GM18870 (cell line): ENCODE data around the gene ARHGAP8.
"Not testable (repeated sequence)": the region's sequence is repeated elsewhere in the genome, so short reads cannot be mapped to it uniquely, and the experiment has no call there.

Source experiments
- ATAC-seq: cut with Tn5 transposase; IDR thresholded peaks from one replicate; pipeline ENCODE4 v1.9.1; 2021; ENCODE audit warnings: moderate library complexity; ENCODE audit not compliant: unreplicated experiment

ARHGAP8 gene

DNA sequence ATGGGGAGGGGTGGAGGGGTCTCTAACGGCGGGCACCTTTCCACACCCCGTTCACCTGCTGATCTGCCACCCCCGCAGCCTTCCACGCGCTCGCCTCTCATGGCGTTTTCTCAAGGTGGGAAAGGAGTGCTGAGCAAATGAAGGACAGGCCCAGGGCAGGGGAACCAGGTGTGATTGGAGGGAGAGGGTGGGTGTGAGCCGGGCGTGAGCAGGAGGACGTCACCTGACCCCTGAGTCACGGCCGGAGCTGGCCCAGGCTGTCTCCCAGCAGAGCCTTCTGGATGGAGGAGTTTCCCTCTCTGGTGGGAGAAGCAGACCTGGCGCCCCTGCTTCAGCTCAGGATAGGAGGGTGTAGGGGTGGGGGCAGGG is 14.0 kb upstream of the ARHGAP8 start:
- no peak for ATAC-seq

DNA sequence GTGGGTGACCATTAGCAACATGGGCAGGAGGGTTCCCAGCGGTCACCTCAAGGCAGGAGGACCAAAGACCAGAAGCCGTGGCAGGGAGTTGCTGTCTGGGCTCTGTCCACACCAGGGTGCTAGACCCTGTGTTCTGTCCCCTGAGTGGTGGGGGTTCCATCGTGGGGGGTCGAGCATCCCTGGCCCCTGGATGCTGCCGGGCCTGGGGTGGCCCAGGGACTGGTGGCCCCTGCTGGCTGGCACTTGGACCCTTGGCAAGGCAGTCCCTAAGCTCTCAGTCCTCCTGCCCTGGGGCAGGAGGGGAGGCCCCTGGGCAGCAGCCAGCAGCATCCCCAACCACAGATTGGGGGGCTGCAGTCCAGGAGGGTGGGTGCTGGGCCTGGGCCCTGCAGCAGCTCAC is 13.4 kb upstream of the ARHGAP8 start:
- ATAC-seq = no peak

DNA sequence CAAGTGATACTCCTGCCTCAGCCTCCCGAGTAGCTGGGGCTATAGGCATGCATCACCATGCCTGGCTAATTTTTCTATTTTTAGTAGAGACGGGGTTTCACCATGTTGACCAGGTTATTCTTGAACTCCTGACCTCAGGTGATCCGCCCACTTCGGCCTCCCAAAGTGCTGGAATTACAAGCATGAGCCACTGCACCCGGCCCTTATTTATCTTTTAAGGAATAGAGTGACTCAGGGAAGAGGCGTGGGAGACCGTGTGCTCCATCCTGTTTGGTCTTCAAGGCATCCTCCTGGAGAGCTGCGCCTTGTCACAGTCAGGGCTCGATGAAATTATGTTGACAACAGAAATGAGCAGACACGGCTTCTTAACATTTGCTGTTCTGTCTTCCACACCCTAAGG is 12.7 kb upstream of the ARHGAP8 start:
- ATAC-seq = not testable (repeated sequence)

DNA sequence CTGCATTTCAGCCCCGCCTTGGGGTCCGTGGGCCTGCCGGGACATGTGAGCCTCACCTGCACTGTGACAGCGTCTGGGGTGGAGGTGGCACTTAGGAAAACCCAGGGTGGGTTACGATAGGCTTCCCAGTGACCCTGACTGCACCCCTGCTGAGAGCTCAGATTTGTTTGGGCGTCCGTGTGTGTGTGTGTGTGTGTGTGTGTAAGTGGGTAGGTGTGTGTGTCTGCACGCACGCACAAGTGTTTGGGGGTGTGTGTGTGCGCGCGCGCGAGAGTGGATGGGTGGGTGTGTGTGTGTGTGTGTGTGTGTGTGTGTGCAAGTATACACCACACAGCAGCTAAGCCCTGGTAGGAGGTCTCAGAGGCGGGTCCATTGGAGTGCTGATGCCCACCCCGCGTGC is 12.1 kb upstream of the ARHGAP8 start:
- ATAC-seq = no peak

DNA sequence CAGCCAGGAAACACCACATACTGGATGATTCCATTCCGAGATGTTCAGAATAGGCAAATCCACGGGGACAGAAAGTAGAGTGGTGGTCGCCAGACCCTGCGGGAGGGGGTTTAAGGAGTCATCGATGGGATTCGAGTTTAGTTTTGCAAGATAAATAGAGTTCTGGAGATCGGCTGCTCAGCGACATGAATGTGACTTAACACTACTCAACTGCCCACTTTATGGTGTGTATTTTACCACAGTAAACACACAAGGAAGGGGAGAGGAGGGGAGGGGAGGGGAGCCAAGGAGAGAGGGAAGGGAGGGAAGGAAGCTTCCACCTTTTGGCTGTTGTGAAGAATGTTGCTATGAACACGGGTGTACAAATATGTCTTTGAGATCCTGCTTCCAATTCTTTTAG is 10.4 kb upstream of the ARHGAP8 start:
- ATAC-seq = no peak

DNA sequence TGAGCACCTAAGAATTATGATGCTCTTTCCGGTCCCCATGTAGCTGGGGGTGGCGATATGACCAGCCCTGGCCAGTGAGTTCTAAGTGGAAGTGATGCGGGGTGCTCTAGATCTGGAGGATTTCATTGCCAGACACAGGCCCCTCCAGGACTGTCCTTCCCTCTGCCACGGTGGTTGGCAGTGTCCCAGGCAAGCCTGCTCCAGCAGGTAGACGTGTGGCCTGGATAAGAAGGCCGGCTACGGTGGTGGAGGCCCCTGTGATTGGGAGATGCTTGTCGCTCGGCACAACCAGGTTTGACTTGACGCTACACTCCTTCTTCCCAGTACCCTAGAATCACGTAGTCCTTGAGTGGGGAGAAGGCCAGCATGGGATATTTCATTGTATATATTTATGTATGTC is 9.1 kb upstream of the ARHGAP8 start:
- ATAC-seq = no peak

DNA sequence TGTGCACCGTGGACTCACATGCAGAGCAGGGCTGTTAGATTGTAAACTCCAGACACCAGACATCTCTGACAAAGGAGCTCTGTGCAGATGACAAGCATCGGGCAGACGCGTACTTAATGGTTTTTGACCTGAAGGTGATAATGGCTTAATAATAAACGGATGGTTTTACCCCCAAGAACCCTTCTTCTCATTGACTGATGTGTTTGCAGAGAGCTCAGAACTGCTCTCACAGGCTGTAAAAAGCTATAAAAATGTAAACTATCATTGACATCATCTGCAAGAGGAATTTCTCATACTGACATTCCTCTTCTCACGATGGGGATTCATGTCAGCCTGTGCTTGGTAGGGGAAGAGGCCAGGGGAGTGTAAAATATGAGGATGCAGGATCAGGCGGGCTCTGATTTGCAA is 8.6 kb upstream of the ARHGAP8 start:
- no peak for ATAC-seq

DNA sequence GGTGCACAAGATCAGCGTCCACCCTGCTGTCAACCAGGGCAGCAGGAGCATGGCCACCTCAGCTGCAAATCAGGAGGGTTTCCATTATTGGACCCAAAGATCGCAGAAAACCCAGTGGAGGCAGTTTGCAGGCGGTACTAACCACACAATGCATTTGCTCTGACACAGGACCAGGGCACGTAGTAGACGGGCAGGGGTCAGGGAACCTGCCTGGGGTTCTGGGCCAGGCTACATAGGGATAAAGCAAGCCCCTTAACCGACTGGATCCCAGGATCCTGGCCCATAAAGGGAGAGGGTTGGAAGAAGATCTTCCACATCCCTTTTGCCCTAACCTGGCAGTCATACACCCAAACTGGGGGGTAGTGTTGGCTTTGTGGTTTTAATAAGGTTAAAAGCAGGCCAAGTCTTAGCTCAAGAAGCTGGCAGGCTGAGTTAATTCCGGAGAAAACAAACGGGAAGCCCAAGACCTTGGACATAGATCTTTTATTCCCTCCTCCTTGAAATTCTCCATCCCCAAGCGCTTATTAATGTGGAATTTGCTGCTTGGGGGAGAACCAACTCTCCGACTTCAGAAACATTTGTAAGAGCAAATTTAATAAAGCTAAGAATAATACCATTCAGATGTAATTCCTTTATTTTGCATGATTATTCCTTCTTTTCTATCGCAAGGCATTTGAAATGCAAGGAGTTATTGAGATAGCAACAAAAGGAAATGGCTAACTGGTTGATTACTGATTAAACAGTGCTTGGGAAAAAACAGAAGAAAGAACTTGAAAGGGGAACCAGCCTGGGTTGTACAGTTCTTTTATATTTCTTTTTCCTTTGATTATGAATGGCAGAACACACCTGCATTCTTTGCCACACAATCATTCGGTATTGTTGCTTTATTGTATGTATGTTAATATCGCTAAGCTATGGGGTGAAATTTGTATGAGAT is 6.3 kb upstream of the ARHGAP8 start:
- ATAC-seq = no peak

DNA sequence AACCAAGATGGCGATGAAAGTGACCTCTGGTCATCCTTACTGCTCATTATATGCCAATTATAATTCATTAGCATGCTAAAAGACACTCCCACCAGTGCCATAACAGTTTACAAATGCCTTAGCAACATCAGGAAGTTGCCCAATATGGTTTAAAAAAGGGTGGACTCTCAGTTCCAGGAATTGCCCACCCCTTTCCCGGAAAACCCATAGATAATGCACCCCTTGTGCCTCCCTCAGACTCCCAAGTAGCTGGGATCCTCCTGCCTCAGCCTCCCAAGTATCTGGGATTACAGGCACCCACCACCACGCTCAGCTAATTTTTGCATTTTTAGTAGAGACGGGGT is 4.6 kb upstream of the ARHGAP8 start:
- ATAC-seq = not testable (repeated sequence)

DNA sequence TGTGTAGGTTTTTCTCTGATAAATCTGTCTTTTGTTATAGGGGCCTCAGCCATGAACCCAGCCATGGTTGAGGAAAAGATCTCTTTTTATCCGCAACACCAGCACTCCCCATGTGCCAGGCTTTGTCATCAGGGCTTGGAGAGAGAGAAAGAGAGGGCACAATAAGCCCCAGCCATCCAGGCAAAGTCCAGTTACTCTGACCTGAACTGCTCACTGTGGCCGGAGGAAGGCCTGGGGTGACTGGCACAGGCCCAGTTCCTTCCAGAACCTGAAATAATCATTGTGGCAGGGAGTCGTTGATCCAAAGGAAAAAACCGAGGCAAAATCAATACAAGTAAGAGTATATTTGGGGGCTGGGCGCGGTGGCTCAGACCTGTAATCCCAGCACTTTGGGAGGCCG is 3.9 kb upstream of the ARHGAP8 start:
- no peak for ATAC-seq

DNA sequence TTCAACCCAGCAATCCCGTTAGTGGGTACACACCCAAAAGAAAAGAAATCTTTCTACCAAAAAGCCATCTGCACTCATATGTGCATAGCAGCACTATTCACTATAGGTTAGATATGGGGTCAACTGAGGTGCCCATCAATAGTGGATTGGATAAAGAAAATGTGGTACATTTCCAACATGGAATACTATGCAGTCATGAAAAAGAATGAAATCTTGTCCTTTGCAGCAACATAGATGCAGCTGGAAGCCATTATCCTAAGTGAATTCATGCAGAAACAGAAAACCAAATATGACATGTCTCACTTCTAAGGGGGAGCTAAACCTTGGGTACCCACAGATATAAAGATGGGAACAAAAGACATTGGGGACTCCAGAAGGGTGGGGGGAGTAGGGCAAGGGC is 1.9 kb upstream of the ARHGAP8 start:
- no peak for ATAC-seq

DNA sequence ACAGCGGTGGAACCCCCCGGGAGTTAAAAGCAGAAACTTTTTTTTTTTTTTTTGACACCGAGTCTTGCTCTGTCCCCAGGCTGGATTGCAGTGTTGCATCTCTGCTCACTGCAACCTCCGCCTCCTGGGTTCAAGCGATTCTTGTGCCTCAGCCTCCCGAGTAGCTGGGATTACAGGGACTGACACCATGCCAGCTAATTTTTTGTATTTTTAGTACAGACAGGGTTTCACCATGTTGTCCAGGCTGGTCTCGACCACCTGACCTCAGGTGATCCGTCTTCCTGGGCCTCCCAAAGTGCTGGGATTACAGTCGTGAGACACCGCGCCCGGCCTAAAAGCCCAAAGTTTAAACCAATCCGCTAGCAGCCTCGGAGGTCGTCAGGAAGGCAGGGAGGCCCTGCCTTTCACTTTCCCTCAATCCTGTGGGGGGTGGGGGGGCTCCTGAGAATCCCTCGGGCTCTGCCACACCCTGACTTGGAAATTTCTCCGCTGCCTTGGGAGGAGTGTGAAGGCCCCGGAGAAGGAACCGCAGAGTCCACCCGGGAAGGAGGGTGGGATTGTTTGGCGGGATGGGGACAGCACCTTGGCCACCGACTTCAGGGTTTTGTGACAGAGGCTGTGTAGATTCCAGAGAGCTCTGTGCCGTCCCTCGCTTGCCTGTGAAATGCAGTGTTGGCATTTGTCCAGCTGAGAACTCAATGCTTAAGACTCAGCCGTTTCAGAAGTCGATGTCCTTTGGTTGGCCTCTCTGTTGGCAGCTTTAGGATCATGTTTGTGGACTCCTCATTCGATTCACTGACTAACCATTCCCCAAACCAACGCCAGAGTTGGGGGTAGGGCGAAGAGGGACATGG is 1.0 kb downstream of the ARHGAP8 start:
- ATAC-seq = no peak

DNA sequence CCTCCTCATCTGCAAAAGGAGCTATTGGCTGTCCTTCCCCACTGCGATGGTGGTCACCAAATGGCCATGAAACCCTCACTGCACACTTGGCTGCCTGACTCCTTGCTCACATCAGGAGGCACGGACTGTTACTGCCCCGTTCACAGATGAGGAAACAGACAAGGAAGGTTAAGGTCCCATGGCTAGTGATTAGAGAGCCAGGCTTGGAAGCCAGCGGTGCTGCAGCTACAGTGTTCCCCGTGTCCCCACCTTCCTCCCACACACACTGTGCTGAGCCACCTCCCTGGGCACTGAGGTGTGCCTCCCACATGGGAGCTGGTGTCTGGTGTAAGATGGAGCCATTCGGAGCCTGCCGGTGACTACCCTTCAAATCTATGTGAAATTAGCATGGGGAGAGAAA is 2.6 kb downstream of the ARHGAP8 start:
- ATAC-seq = no peak

DNA sequence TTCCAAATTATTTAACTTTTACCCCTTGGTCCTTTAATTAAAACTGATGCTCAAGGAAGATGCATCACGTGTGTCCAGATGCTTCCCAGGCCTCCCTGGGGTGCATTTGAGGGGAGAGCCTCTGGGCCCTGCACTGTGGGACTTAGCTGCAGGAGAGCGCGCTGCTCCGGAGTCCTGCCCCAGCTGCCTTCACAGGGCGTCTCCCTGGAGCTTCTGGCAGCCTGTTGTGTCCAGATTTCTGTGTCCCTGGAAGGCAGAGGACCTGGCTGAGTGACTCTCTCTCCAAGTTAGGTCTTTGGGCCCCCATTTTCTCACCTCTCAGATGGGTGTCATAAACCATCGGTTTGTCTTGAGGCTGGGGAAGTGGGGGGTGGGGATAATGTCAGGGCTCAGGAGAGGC is 3.0 kb downstream of the ARHGAP8 start:
- no peak for ATAC-seq

DNA sequence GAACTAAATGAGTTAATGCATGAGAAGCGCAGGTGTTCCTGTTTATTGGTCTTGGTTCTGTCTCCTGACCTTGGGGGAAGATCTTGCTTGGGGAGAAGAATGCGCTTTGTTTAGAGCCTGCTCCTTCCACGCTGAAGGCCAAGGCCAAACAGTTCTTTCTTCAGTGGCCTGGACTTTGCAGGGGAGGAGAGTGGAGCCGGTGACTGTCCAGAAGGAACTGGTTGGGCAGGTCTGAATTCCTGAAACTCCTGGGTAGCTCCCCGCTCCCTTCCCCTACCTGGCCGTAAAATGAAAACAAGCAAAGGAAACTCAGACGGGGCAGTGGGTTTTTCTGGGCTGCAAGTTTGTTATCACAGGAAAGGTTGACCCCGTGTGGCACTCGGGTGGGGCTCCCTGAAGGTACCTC is 3.6 kb downstream of the ARHGAP8 start:
- no peak for ATAC-seq

DNA sequence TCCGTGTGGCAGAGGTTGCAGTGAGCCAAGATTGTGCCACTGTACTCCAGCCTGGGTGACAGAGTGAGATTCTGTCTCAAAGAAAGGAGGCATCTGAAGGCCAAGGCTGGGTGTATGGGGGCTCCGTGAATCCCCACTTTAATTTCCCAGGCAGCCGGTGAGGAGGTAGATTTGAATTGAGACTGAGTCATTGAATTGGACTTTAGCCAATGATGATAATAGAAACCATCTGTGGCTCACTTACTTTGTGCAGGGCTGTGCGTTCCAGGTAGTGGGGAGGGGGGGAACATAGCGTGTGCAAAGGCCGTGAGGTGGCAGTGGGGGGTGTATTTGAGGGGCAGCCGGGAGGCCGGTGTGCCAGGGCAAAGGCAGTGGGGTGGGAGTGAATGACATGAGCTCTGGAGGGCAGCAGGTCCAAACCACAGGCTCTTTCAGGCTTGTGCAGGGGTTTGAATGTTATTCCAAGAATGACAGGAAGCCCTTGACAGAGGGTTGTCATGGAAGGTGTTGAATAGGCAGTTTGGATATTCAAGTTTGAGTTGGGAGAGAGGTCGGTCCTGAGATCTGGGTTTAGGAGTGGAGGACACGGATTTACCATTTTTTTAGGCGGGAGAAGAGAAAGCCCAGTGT is 6.1 kb downstream of the ARHGAP8 start:
- ATAC-seq = no peak

DNA sequence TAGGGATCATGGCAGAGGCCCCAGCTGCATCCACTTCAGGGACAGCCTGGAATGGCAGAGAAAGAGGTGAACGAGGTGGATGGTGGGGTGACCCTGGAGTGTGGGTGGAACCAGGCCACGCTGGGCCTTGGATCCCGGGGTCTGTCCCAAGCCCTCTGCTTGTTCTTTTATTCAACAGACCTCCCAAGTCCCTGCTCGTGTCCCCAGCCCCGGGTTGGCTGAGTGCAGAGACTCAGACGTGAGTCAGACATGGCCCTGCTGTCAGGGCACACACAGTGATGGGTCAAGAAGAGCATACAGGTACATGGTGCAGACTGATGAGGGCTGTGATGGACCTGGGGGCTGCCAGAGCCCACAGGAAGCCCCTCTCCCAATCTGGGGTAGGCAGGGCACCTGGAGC is 6.6 kb downstream of the ARHGAP8 start:
- no peak for ATAC-seq

DNA sequence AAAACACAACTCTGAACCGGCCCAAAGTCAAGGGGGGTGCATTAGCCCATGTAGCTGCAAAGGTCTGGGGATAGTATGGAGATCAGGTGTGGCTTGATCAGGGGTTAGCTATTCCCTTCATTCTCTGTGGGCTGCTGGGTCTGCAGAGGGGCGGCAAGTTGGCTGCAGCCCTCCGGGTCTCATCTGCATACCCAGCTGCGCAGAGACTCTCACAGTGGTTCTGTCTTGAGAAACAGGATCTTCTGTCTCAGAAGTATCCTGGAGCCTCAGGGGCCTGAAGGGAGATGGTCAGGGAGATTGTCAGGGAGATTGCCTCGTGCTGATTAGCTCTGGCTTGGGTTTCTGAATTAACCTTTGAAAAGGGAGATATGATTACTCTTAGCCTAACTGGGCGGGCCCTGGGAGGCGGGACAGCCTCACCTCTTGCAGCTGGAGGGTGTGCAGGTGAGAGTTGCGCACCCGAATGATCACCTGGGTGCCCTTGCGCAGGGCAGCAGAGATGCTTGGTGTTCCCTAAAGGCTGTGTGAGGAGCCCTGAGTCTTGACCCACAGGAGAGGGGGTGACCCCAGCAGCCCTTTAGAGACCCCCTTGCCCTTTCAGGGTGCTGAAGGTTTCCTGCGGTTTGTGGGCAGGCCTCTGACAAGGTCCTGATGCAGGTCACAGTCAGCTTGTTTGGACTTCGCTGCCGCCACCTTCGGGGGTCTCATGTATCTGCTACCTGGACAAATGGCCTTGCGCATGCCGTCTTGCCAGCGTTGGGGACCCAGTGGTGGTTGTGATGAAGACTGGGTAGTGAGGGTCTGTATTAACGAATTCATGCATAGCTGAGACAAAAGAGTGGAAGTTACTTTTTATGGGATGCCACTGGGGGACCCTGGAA is 7.3 kb downstream of the ARHGAP8 start:
- no peak for ATAC-seq

DNA sequence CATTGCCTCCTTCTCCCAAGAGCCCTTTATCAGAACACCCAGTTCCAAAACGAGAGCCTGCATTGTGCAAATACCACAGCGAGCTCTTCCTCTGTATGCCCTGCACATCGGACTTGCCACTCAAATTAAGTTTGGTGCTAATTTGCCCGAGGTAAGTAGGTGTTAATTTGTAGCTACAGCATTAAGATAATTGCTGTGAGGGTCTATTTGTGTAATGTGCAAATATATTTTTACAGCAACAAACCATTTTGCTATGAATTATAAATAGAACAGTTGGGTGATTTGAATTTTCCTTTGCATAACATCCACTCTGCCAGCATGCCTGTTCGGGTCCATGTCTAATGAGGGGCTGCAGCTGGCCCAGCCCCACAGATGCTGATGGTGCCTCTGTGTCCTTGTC is 8.1 kb downstream of the ARHGAP8 start:
- ATAC-seq = no peak

DNA sequence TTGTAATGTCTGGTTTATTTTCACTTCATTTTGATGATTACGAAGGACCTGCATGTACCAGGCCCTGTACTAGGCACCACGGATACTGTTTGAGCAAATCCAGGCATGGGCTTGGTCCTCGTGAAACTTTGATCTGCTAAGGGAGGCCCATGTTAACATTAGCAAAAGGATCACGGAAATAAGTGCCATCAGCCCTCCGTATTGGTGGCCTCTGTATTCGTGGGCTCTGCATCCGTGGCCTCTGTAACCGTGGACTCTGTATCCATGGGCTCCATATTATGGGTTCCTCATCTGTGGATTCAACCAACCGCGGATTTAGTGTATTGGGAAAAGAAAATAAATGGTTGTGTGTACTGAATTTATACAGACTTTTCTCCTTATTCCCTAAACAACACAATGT is 8.7 kb downstream of the ARHGAP8 start:
- no peak for ATAC-seq

DNA sequence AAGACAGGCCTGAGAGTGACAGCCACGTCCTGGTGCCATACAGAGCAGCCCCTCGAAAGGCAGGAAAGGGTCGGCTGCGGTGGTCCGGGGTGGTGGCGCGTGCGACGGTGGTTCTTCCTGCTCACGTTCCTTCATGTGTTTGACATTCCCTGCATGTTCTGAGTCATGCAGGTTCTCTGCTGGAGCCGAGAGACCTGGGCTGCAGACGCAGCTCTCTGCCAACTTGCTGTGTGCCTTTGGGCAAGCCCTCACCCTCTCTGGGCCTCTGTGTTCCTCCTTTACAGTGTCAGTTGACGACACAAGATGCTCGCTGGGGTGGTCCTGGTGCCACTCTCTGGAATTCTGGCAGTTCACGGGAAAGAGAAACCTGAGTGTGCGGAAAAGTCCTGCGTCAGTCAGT is 12.0 kb downstream of the ARHGAP8 start:
- ATAC-seq = no peak
